DMS79 treated with DMSO at 0.1 percent for 48 hours (cell line): Measurements from ENCODE around the gene SCAPER.
"Not testable (repeated sequence)": the region's sequence is repeated elsewhere in the genome, so short reads cannot be mapped to it uniquely, and the experiment has no call there.

ENCODE experiments used
- DNase-seq: peaks from one replicate; lab custom pipeline; 2025; lab: John Stamatoyannopoulos, UW

SCAPER gene

DNA sequence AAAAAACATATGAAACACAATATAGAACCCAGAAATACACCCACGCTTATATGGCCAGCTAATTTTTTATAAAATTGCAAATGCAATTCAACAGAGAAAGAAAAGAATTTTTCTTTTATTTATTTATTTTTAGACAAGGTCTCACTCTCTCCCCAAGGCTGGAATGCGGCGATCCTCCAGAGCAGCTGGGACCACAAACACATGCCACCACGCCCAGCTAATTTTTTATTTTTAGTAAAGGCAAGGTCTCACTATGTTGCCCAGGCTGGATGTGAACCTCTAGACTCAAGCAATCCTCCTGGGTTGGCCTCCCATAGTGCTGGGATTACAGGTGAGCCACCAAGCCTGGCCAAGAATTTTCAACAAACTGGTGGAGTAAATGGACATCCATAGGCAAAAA lies 117.9 kb downstream of the SCAPER start:
- no peak for DNase-seq

DNA sequence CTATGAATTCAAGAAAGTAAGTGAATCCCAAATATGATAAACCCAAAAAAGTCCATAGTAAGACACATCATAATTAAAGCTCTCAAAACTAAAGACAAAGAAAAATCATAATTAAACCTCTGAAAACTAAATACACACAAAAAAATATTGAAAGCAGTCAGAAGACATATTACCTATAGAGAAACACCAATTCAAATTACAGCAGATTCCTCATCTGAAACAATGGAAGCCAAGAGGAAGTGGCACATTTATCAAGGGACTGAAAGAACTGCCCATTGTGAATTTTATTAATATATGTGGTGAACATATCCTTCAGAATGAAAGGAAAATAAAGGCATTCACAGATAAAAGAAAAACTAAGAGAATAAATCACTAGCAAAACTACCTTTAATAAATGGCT lies 128.2 kb downstream of the SCAPER start:
- DNase-seq: no peak

DNA sequence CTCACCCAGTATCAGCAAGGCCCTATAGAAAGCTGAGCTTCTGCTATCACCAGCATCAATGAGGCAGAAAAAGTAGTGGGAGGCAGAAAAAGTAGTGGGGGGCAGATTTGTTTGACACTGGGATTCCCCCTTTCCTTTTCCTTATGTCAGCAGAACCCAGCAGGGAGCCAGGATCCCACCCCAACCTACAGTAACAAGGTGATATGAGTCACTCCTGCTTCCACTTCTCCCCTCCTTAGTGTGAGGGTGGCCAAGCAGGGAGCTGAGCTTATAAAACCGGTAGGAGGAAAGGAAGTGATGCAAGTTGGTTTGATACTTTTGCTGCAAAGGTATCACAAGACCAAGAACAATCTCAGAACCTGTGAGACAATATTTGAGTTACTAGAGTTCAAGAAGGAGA lies 128.7 kb downstream of the SCAPER start:
- no peak for DNase-seq

DNA sequence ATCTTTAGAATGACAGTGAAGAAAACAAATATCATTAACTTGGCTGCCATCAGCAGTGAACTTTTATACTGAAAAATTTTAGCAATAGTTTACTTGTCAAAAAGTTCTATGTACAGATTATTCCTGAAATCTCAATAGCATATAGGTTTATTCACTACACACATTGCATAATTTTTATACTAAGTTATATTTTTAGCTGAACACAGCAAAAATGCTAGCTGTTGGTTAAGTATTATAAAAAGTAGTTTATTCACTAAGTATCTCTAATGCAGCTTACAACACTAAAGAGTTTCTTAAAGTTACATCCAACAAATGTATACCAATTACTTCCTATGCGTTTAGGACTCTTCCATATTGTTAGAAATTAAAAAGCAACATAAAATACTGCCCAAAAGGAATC lies 131.9 kb downstream of the SCAPER start:
- no peak for DNase-seq

DNA sequence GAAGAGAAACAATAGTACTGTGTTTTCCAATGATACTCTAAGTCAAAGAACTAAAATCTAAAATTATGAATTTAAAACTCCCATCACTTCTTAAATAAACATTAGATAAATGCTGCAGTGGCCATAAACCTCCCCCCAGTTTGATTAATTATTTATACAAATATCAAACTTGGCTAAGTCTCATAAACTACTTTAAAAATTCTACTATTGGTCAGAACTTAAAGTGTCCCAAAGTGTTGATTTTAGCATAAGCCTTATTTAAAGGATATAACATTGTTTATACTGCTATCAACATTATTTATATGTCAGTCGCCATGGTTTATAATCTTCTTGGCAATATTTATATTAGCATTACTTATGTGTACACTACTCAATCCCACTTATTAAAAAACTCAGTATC lies 132.4 kb downstream of the SCAPER start:
- no peak for DNase-seq

DNA sequence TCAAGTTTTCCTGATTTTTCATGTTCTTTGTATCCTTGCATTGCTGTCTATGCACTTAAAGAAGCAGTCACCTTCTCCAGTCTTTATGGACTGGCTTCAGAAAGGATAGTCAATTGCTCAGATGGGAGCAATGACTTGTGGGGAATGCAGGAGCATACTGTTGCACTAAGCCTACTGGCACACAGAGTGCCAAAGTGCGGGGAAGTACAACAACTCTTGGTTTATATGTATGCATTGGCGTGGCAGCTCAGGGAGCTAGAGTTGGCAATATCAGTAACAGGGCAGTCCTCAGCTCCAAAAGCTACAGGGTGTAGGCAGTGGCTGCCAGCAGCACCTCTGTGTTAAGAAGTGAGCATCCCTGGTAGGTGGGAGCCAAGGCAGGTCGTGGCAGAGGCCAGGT lies 141.1 kb downstream of the SCAPER start:
- DNase-seq: no peak

DNA sequence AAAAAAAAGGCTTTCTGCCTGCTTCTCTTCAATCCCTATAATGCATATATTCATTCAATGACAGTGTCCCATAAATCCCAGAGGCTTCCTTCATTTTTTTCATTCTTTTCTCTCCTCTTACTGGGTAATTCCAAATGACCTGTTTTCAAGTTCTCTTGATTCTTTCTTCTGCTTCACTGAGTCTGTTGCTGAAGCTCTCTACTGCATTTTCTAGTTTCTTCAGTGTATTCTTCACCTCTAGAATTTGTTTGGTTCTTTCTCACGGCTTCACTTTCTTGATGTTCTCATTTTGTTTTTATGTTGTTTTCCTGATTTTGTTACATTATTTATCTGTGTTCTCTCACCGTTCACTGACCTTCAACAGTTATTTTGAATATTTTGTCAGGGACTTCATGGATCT lies 141.6 kb downstream of the SCAPER start:
- DNase-seq: no peak

DNA sequence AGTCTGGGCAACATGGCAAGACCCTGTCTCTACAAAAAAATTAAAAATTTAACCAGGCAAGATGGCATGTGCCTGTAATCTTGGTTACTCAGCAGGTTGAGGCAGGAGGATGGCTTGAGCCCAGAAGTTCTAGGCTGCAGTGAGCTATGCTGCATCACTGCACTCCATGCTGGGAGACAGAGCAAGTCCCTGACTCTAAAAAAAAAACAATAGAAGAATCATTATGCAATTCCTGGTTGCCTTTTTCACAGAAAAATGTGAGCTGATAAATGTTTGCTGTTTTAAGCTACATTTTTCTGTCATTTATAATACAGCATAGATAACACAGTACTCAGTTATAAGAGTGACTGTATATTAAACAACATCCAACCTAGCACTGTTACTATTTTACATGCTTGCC lies 148.8 kb downstream of the SCAPER start:
- no peak for DNase-seq

DNA sequence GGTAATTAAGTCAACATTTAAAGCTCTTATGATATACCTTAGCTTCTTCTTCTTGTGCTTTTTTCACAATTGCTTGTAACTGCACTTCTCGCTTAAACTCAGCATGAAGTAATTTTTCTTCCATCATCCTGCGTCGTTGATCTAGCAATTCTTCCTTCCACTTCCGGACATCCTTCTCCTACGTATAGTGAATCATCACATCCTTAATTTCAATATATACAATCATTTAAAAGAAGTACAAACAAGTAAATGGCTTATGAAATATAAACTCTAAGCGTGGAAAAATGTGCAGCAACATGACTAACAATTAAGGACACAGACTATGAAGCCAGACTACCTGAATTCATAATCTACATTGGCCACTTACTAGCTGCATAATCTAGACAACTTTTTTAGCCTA lies 151.4 kb downstream of the SCAPER start:
- DNase-seq: no peak

DNA sequence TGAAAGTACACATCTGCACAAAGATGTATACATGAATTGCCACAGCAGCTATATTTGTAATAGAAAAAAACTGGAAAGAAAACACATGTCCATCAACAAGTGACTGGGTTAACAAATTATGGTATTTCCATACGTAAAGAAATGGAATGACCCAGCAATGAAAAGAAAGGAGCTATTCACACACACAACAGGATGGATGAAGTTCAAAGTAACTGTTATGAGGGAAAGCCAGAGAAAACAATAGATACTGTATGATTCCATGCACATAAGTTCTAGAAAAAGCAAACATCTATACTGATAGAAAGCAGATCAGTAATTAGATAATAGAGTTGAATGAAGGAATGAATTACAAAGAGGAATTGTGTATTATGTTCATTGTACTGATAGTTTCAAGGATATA lies 152.0 kb downstream of the SCAPER start:
- no peak for DNase-seq

DNA sequence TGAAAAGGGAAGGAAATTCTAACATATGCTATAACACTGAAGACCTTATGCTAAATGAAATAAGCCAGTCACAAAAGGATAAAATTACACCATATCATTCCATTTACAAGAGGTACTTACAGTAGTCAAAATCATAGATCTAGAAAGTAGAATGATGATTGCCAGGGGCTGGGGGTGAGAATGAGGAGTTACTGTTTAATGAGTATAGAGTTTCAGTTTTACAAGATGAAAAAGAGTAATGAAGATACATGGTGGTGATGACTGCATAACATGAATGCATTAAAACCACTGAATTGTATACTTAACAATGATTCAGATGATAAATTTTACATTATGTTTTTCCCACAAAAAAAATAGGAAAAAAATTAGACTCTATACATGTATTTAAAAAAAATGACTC lies 152.6 kb downstream of the SCAPER start:
- DNase-seq: no peak

DNA sequence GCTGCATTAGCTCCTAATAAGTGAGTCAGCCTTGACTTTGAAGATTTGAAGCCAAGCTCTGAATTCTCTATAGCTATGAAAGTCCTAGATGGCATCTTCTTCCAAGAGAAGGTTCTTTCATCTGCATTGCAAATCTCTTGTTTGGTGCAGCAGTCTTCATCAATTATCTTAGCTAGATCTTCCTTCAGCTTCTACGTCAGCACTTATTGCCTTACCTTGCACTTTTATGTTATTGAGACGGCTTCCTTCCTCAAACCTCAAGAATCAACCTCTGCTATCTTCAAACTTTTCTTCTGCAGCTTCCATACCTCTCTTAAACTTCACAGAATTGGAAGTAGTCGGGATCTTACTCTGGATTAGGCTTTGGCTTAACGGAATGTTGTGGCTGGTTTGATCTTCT lies 167.6 kb downstream of the SCAPER start:
- DNase-seq: no peak

DNA sequence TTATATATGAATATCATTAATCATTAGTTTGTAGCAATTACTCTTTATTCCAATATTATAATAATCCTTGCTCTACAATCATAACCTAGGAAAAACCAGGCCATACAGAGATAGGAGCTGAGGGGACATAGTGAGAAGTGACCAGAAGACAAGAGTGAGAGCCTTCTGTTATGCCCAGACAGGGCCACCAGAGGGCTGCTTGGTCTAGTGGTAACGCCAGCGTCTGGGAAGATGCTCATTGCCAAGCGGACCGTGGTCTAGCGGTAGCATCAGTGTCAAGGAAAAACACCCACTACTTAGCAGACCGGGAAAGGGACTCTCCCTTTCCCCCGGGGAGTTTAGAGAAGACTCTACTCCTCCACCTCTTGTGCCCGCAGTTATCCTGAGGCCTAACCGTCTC lies 172.8 kb downstream of the SCAPER start:
- not testable (repeated sequence) for DNase-seq

DNA sequence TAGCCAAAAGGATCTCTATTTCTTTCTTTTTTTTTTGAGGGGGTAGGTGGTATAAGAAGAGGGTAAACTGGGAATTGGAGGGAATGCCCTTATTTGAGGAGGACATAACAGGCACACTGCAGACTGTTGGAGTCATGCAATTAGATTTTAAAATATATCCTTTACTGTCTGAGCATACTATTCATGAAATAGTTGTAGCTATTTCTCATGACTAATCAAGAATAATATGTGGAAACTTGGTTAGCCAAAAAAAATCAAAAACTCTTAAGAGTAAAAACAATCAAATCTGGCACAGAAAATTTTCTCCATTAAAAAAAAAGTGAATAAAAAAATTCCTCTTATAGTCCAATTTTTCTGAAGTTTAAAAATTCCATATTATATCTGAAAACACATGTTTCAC lies 174.9 kb downstream of the SCAPER start:
- DNase-seq: no peak

DNA sequence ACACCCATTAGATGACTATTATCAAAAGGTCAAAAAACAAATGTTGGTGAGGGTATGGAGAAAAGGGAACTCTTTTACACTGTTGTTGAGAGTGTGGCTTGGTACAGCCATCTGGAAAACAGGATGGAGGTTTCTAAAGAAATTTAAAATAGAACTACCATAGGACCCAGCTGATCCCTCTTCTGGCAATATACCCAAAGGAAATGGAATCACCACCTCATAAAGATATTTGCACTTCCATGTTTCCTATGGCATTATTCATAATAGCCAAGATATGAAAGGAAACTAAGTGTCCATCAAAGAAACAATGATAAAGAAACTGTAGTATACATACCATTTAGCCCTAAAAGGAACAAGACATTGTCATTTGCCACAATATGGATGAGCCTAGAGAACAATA lies 186.3 kb downstream of the SCAPER start:
- no peak for DNase-seq

DNA sequence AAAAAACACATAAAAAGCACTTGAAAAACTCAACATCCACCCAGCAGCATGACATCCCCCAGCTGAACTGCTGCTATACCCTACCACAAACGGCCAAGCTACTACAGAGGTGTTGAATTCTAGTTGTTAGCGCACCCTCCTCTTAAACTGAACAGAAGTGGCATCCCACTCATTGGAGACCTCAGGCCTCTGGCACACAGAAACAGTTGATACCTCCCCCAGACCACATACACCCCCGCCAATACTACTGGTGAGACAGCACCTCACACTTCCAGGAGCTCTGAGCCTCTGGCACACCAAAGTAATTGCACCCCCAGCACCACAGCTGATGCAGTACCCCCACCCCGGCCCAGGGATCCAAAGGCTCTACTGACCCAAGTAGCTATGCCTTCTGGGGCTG lies 190.2 kb downstream of the SCAPER start:
- no peak for DNase-seq

DNA sequence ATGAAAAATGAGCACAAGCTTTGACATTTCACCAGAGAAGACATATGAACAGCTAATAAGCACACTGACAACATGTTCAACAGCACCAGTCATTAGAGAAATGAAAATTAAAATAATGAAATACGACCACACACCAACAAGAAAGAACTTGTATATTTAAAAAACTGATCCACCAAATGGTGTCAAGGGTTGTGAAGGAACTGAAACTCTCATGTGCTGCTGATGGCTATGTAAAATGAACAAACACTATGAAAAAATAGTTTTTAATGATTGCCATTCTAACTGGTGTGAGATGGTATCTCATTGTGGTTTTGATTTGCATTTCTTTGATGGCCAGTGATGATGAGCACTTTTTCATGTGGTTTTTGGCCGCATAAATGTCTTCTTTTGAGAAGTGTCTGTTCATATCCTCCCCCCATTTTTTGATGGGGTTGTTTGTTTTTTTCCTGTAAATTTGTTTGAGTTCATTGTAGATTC lies 193.8 kb downstream of the SCAPER start:
- DNase-seq: no peak

DNA sequence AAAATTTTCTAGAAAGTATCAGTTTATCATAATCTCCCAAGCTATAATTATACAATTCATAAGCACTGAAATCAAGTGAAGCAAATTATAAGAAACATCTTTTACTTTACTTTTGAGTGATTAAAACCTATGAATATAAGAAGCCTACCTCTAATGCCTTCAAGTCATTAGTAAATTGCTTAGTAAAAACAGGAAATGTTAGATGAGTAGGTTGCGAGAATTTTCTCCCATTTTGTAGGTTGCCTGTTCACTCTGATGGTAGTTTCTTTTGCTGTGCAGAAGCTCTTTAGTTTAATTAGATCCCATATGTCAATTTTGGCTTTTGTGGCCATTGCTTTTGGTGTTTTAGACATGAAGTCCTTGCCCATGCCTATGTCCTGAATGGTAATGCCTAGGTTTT lies 201.1 kb downstream of the SCAPER start:
- not testable (repeated sequence) for DNase-seq

DNA sequence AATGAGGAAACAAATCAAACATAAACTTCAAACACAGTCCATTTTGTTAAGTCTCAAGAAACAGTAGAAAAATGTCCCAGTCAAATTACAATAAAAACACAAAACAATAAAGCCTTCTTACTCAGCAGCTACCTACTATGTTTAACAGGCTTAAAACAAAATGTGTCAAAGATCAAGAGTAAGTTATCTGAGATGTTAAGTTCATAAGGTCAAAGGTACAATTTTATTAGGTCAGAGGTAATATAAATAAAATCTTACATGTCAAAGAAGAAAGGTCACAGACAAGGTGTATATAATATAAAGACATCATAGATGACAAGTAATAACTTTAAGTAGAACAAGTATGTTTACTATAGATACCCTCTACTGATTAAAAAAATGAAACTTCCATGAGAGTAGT lies 208.3 kb downstream of the SCAPER start:
- DNase-seq: no peak

DNA sequence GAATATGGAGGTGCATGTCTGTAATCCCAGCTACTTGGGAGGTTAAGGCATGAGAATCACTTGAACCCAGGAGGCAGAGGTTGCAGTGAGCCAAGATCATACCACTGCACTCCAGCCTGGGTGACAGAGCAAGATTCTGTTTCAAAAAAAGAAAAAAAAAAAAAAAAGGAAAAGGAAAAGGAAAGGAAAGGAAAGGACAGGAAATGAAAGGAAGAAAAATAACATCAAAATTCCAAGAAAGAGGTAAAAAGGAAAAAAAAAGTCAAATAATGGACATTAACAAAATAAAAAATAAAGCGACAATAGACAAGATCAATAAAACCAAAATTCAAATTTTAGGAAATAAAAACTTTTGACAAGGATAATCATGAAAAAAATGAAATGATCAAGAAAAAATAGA lies 212.6 kb downstream of the SCAPER start:
- DNase-seq: not testable (repeated sequence)

DNA sequence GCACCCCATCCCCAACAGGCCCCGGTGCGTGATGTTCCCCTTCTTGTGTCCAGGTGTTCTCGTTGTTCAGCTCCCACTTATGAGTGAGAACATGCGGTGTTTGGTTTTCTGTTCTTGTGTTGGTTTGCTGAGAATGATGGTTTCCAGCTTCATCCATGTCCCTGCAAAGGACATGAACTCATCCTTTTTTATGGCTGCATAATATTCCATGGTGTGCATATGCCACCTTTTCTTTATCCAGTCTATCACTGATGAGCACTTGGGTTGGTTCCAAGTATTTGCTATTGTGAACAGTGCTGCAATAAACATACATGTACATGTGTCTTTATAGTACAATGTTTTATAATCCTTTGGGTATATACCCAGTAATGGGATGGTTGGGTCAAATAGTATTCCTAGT lies 217.5 kb downstream of the SCAPER start:
- not testable (repeated sequence) for DNase-seq

DNA sequence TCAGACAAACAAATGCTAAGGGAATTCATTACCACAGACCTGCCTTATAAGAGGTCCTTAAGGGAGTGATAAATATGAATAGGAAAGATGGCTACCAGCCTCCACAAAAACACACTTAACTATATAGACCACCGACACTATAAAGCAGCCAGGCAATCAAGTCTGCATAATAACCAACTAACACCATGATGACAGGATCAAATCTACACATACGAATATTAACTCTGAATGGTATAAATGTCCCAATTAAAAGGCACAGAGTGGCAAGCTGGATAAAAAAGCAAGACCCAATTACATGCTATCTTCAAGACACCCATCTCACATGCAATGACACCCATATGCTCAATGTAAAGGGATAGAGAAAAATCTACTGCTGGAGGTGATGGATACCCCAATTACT lies 221.1 kb downstream of the SCAPER start:
- no peak for DNase-seq

DNA sequence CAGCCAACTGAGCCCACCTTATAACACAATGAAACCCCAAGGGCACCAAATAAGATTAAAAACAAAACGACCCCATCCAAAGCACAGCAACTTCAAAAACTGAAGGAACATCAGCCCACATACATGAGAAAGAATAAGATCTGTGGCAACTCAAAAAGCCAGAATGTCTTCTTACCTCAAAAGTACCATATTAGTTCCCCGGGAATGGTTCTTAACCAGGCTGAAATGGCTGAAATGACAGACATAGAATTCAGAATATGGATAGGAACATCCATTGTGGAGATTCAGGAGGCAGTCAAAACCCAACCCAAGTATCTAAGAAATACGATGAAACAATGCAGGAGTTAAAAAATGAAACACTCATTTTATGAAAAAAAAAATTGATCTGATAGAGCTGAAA lies 222.3 kb downstream of the SCAPER start:
- no peak for DNase-seq

DNA sequence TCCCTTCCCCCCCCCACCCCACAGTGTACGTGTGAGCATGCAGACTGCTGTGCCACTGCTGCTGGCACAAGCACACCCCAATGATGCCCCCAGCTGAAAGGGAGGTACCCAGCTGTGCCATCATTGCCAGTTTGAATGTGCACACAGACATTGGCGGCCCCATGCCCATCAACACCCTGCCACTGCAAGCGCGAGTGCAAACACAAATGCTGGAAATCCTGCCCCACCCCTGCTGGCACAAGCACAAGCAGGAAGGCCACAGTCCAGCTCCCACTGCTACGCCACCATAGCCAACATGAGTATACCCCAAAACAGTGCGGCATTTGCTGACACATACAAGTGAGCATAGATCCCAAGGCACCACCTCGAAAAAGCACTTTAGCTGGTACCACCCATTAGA lies 222.9 kb downstream of the SCAPER start:
- no peak for DNase-seq

DNA sequence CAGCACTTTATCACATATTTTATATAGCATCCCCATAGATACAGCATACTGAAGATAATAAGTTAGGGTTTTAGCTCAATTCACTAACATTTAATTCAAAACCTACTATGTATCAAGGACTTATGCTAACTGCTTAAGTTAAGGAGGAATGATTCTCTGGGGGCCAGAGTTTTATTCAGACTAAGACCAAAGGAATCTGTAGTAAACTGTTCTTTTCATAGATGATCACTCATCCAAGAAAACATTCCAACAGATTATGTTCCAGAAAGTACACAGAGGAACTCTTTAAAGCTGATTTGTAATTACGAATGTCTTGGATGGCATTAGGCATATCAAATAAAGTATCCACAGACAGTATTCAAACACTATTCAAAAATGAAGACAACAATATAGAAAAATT lies 226.4 kb downstream of the SCAPER start:
- DNase-seq: no peak
